HepG2 (cell line): ENCODE results near the gene FAM111A. TPM values are rescaled to one million over a fixed set of nuclear protein-coding genes. Genes with fewer than 3 reads are reported as not detected.

ENCODE experiments used
- ATAC-seq: fragments of 200-7000 bp; cut with Tn5 transposase; 3 replicates; pipeline ENCODE4 v1.9.1; 2020; ENCODE audit warnings: mild to moderate bottlenecking, moderate library complexity
- BruUV-seq: library from RNA; stranded (reverse); fragments of 400-500 nt; replicated peaks from 2 replicates; lab custom pipeline; 2021; lab: Mats Ljungman, UMichigan
- CTCF ChIA-PET: fragments of 300-600 bp; formaldehyde crosslinking; extraction: SDS; loops from one replicate; lab custom pipeline; 2021; ENCODE audit warnings: low total read pairs, inconsistent platforms, low intra/inter-chr PET ratio; lab: Yijun Ruan, JAX
- POLR2A ChIA-PET: fragments of 350-600 bp; sonication (Branson Sonifier 250); formaldehyde crosslinking; loops from one replicate; lab custom pipeline; 2020; ENCODE audit warnings: antibody characterized with exemption, inconsistent platforms; lab: Yijun Ruan, JAX
- DNase-seq: peaks from one replicate; pipeline ENCODE4 v3.0.0-alpha.2; 2015; ENCODE audit warnings: low spot score
- FAIRE-seq: peaks from 3 replicates; lab custom pipeline; 2011; peaks lifted over from hg19 to GRCh38; lab: Jason Lieb, UNC
- H2AFZ ChIP-seq: one replicate; pipeline ENCODE4 v1.6.1; 2011; ENCODE audit warnings: low read length, inconsistent platforms
- H3K27ac ChIP-seq: fragments of 300-600 bp; 3 replicates; pipeline ENCODE4 v1.8.0; 2011; ENCODE audit warnings: mixed run types, mild to moderate bottlenecking, mixed read lengths, low read length, inconsistent platforms; ENCODE audit not compliant: insufficient read depth; ENCODE audit errors: extremely low read length
- H3K27me3 ChIP-seq, 2 experiments: fragments of 200-600 bp in 1 of 2; 2 replicates in 1 of 2; 3 replicates in 1 of 2; pipeline versions ENCODE4 v1.6.0 to v1.8.0; 2011; ENCODE audit warnings: low read length in 2 of 2, mild to moderate bottlenecking in 2 of 2, moderate library complexity in 2 of 2, inconsistent platforms in 1 of 2; ENCODE audit not compliant: insufficient read depth in 2 of 2, control insufficient read depth in 1 of 2
- H3K36me3 ChIP-seq, 2 experiments: fragments of 200-600 bp in 1 of 2; replicated peaks in 1 of 2; 2 replicates in 1 of 2; 3 replicates in 1 of 2; pipeline versions ENCODE4 v1.5.1 to v1.8.0; 2011; ENCODE audit warnings: low read length in 2 of 2, inconsistent platforms in 1 of 2; ENCODE audit not compliant: insufficient read depth in 2 of 2, control insufficient read depth in 1 of 2
- H3K4me1 ChIP-seq: 2 replicates; pipeline ENCODE4 v1.5.1; 2012; ENCODE audit warnings: low read length, inconsistent platforms; ENCODE audit not compliant: insufficient read depth
- H3K4me2 ChIP-seq: 2 replicates; pipeline ENCODE4 v1.6.0; 2011; ENCODE audit warnings: low read depth, low read length, inconsistent platforms
- H3K4me3 ChIP-seq, 3 experiments: fragments of 200-600 bp in 1 of 3; sonication (generic), shearing (Covaris generic) in 1 of 3; replicated peaks in 1 of 3; 2 replicates each; pipeline ENCODE4 v1.5.1; 2011 to 2016; ENCODE audit warnings: low read length in 3 of 3, inconsistent platforms in 2 of 3, low read depth in 2 of 3, mild to moderate bottlenecking in 2 of 3, control low read depth in 1 of 3, mixed read lengths in 1 of 3; ENCODE audit not compliant: insufficient read depth in 1 of 3
- H3K79me2 ChIP-seq: one replicate; pipeline ENCODE4 v1.6.1; 2011; ENCODE audit warnings: low read length, inconsistent platforms; ENCODE audit not compliant: insufficient read depth
- H3K9ac ChIP-seq: 2 replicates; pipeline ENCODE4 v1.6.0; 2011; ENCODE audit warnings: mild to moderate bottlenecking, low read depth, low read length, inconsistent platforms; ENCODE audit not compliant: insufficient read depth
- H3K9me3 ChIP-seq: 2 replicates; pipeline ENCODE4 v1.5.1; 2012; ENCODE audit warnings: mild to moderate bottlenecking, low read length
- H4K20me1 ChIP-seq: 2 replicates; pipeline ENCODE4 v1.6.0; 2011; ENCODE audit warnings: inconsistent platforms, mild to moderate bottlenecking, low read length, moderate library complexity; ENCODE audit not compliant: insufficient read depth
- ELF3 ChIP-seq: IDR thresholded peaks from 2 replicates; pipeline ENCODE4 v1.6.1; 2016; ENCODE audit warnings: missing genetic modification reagents, missing compliant biosample characterization
- GRHL1 ChIP-seq: sonication (generic); formaldehyde crosslinking; conservative IDR thresholded peaks from 2 replicates; pipeline ENCODE4 v1.8.0; 2022; ENCODE audit warnings: missing genetic modification reagents
- HNF4G ChIP-seq, 2 experiments: sonication (generic) in 1 of 2; formaldehyde crosslinking in 1 of 2; IDR thresholded peaks; 2 replicates each; pipeline versions ENCODE4 v1.4.0 to v1.6.1; 2011 to 2020; ENCODE audit warnings: borderline replicate concordance in 2 of 2, low read depth in 2 of 2, mild to moderate bottlenecking in 2 of 2, low read length in 1 of 2, missing genetic modification reagents in 1 of 2, moderate library complexity in 1 of 2
- NCOR1 ChIP-seq: fragments of 200-600 bp; sonication (generic); IDR thresholded peaks from 2 replicates; pipeline ENCODE4 v1.7.0; 2017; ENCODE audit warnings: antibody characterized with exemption, low read length, borderline replicate concordance
- PATZ1 ChIP-seq: sonication (generic); formaldehyde crosslinking; IDR thresholded peaks from 2 replicates; pipeline ENCODE4 v1.4.0; 2020; ENCODE audit warnings: missing genetic modification reagents
- RARA ChIP-seq: IDR thresholded peaks from 2 replicates; pipeline ENCODE4 v1.6.1; 2016; ENCODE audit warnings: missing genetic modification reagents, missing compliant biosample characterization
- SALL1 ChIP-seq: sonication (generic); formaldehyde crosslinking; IDR thresholded peaks from 2 replicates; pipeline ENCODE4 v1.8.0; 2022; ENCODE audit warnings: mild to moderate bottlenecking, missing genetic modification reagents
- SOX13 ChIP-seq, 3 experiments: fragments of 450-650 bp in 1 of 3; sonication (generic) in 1 of 3; formaldehyde crosslinking in 1 of 3; IDR thresholded peaks in 2 of 3; conservative IDR thresholded peaks in 1 of 3; 2 replicates each; pipeline versions ENCODE4 v1.5.0 to v1.6.1; 2016 to 2020; ENCODE audit warnings: antibody characterized with exemption in 1 of 3, mild to moderate bottlenecking in 1 of 3, missing compliant biosample characterization in 1 of 3, missing genetic modification reagents in 1 of 3, moderate library complexity in 1 of 3
- TEAD3 ChIP-seq: optimal IDR thresholded peaks from 2 replicates; pipeline ENCODE3; 2016; ENCODE audit warnings: borderline replicate concordance
- TFAP4 ChIP-seq: sonication (generic); IDR thresholded peaks from 2 replicates; pipeline ENCODE4 v1.6.1; 2016; ENCODE audit warnings: low read depth, borderline replicate concordance
- ZBTB38 ChIP-seq: sonication (generic); formaldehyde crosslinking; IDR thresholded peaks from 2 replicates; pipeline ENCODE4 v1.5.1; 2020; ENCODE audit warnings: mild to moderate bottlenecking, missing genetic modification reagents
- ZBTB42 ChIP-seq: sonication (generic); formaldehyde crosslinking; IDR thresholded peaks from 2 replicates; pipeline ENCODE4 v1.5.0; 2020; ENCODE audit warnings: mild to moderate bottlenecking, missing genetic modification reagents
- ZNF547 ChIP-seq: sonication (generic); formaldehyde crosslinking; IDR thresholded peaks from 2 replicates; pipeline ENCODE4 v1.5.1; 2020; ENCODE audit warnings: mild to moderate bottlenecking, missing genetic modification reagents
- ZNF644 ChIP-seq: IDR thresholded peaks from 2 replicates; pipeline ENCODE4 v1.6.1; 2016; ENCODE audit warnings: low read depth
- ZSCAN25 ChIP-seq: sonication (generic); formaldehyde crosslinking; IDR thresholded peaks from 2 replicates; pipeline ENCODE4 v1.8.0; 2022; ENCODE audit warnings: mild to moderate bottlenecking, missing genetic modification reagents
- WGBS: methylation state at CpG from one replicate; pipeline ENCODE4 v1.1.6; 2017; ENCODE audit warnings: low lambda C conversion rate; 5-methylcytosine and 5-hydroxymethylcytosine counted together
- in situ Hi-C: cut with HindIII; loops from 2 replicates; pipeline ENCODE4 v1.10.0; 2017; ENCODE audit warnings: low pct_unique_long_range_greater_than_20kb; ENCODE audit not compliant: extremely low pct_ligation_motif_present
- intact Hi-C: fragments of 100-400 bp; cut with micrococcal nuclease; formaldehyde crosslinking; loops from one replicate; pipeline ENCODE4 v1.10.0; 2022; ENCODE audit not compliant: unreplicated experiment
- polyA plus RNA-seq, 8 experiments: library from polyadenylated mRNA; depleted of rRNA in 3 of 8; stranded (reverse) in 7 of 8; unstranded in 1 of 8; fragments of >200 nt; fragmentation: Illumina TruSeq in 4 of 8; extraction: Trizol in 4 of 8; gene quantifications; 2 replicates each; pipeline versions ENCODE4 v1.2.1 to v1.2.3, GENCODE V29; 2011 to 2016; ENCODE audit warnings: low read depth in 4 of 8, missing spikeins in 1 of 8, mixed read lengths in 1 of 8; ENCODE audit not compliant: insufficient read depth in 1 of 8
- total RNA-seq, 5 experiments: library from RNA; depleted of rRNA; stranded (reverse); fragments of >200 nt; fragmentation: Illumina TruSeq; extraction: Trizol; gene quantifications; 2 replicates each; pipeline ENCODE4 v1.2.3, GENCODE V29; 2016; ENCODE audit warnings: low read depth in 1 of 5

The FAM111A gene
- total and polyA plus RNA-seq, 2 of the 13 experiments (the other 11 are each of a cell fraction or from before 2014, with no cell fraction given): 3.2 to 13.5 TPM

- peaks cover 27% of the 10 kb centered on the region for H3K4me1 ChIP-seq
- peaks cover 3 to 7% of the 10 kb centered on the region in 2 experiments; a peak in 2 of 5 replicates for H3K36me3 ChIP-seq
- ATAC-seq (peak; percentile 90), DNase-seq (peak; percentile 60), FAIRE-seq (peak; percentile 59)
- H3K79me2 ChIP-seq: no peaks in the 10 kb centered on the region
- peak overlapping the region; percentile 8; the same call in 1 of the 2 replicates for H3K4me2 ChIP-seq
- H3K9me3 ChIP-seq: no peaks in the 10 kb centered on the region
- in situ Hi-C loops (loop anchor here (25.0 kb wide), 1 partner anchor 496 kb away; no protein-coding TSS in a partner anchor), intact Hi-C loops (no loop called here)
- H3K4me3 ChIP-seq: no peak overlapping the region
- CTCF ChIA-PET: no interaction called here
- H4K20me1 ChIP-seq: no peaks in the 10 kb centered on the region
- H3K27ac ChIP-seq: peak overlapping the region; percentile 39
- POLR2A ChIA-PET: interaction anchor here (1.4 kb wide), 1 partner anchor 17 kb away, joined by 9 read pairs; no protein-coding TSS in a partner anchor
- H2AFZ ChIP-seq: no peak overlapping the region
- no peak overlapping the region for H3K9ac ChIP-seq
- WGBS: 54% methylated on average over 3 of the region's 4 CpGs
- no TSS peak for BruUV-seq
- H3K27me3 ChIP-seq: no peaks in the 10 kb centered on the region
- TF ChIP-seq TFAP4: 0 out of 2 replicates have a peak, but pooled peaks have one; percentile 31
- TF ChIP-seq ZBTB38 (CRISPR knock-in tag): 0 out of 2 replicates have a peak, but pooled peaks have one; percentile 29
- peak; percentile 29; the same call in 1 of the 2 replicates for TF ChIP-seq RARA
- no peak for TF ChIP-seq GRHL1
- TF ChIP-seq PATZ1: peak; percentile 50; the same call in 1 of the 2 replicates
- TF ChIP-seq ZSCAN25 (CRISPR knock-in tag): 0 out of 2 replicates have a peak, but pooled peaks have one; percentile 35
- peak; percentile 19; the same call in 1 of the 2 replicates for TF ChIP-seq SALL1
- peak; percentile 93 for TF ChIP-seq TEAD3 (CRISPR knock-in tag)
- TF ChIP-seq SOX13 (IDR thresholded peaks at IDR 0.05): no peak
- peak in 1 of 2 experiments; percentile 17; a peak in 1 of 4 replicates for TF ChIP-seq SOX13 (CRISPR knock-in tag; conservative IDR thresholded peaks at IDR 0.05 in 1 of 2, IDR thresholded peaks at IDR 0.05 in 1 of 2)
- TF ChIP-seq ZBTB42 (CRISPR knock-in tag): no peak
- peak; percentile 64; the same call in 1 of the 2 replicates for TF ChIP-seq HNF4G (IDR thresholded peaks at IDR 0.05; ENCODE audit: borderline replicate concordance, low read depth, low read length)
- TF ChIP-seq HNF4G (CRISPR knock-in tag; IDR thresholded peaks at IDR 0.05; ENCODE audit: borderline replicate concordance, low read depth): peak; percentile 60; the same call in 1 of the 2 replicates
- peak; percentile 44; the same call in 1 of the 2 replicates for TF ChIP-seq ZNF644 (CRISPR knock-in tag)
- 0 out of 2 replicates have a peak, but pooled peaks have one; percentile 18 for TF ChIP-seq NCOR1
- no peak for TF ChIP-seq ZNF547 (CRISPR knock-in tag)
- TF ChIP-seq ELF3 (CRISPR knock-in tag): peak; percentile 37; the same call in 1 of the 2 replicates
These were observed 48.4 kb downstream of the FAM111A start for GRCh38 chr11:59191095-59191494.
